GM21526 (cell line): ENCODE data around the gene DDX10.

Experiments
- ATAC-seq: cut with Tn5 transposase; IDR thresholded peaks from one replicate; pipeline ENCODE4 v1.9.1; 2021; ENCODE audit warnings: moderate library complexity; ENCODE audit not compliant: unreplicated experiment, low FRiP score

Gene DDX10

DNA sequence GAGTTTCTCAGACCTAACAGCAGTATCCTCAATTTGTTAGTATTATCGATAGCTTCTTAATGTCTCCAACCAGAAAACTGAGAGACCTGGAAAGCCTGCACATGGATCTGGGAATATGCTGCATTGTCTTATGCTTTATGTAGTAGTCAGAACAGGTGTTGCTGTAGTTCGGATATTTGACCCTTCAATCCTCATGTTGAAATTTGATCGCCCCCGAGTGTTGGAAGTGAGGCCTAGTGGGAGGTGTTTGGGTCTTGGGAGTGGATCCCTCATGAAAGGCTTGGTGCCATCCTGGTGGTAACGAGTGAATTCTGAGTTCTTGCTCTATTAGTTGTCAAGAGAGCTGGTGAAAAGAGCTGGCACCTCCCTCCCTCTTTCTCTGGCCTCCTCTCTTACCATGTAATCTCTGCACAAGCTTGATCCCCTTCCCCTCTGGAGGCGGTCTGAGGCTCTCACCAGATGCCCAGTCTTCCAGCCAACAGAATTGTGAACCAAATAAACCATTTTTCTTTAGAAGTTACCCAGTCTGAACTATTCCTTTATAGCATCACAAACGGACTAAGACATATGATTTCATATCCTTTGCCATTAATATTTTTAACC, 227.1 kb downstream of the DDX10 start:
- no peak for ATAC-seq

- no peak for ATAC-seq
These were observed 231.0 kb downstream of the DDX10 start for GRCh38 chr11:108895579-108896480.

DNA sequence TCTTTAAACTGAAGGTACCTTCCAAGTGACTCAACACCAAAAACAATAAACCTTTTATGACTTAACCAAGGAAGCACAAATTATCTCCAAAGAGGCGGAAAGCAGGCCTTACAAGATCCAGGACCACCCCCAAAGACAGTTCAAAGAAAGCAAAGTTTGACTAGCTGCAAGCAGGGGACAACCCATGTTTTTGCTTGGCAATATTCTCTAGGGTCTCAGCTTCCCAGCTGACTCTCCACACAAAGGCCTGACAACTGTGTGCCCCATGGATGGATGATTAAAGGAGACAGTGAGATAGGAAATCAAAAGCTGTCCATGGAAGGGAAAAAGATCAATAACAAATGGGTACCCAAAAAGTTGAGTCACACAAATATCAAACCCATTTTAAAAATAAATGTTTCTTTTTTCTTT, 232.2 kb downstream of the DDX10 start:
- ATAC-seq = no peak

- no peak for ATAC-seq
These were observed 233.0 kb downstream of the DDX10 start for GRCh38 chr11:108897916-108898315.

- ATAC-seq = no peak
These were observed 236.5 kb downstream of the DDX10 start for GRCh38 chr11:108901359-108901758.

GRCh38 chr11:108902027-108902469, 237.2 kb downstream of the DDX10 start:
- ATAC-seq = no peak

GRCh38 chr11:108904480-108904879, 239.6 kb downstream of the DDX10 start:
- ATAC-seq = no peak

GRCh38 chr11:108906329-108906728, 241.5 kb downstream of the DDX10 start:
- ATAC-seq = no peak

DNA sequence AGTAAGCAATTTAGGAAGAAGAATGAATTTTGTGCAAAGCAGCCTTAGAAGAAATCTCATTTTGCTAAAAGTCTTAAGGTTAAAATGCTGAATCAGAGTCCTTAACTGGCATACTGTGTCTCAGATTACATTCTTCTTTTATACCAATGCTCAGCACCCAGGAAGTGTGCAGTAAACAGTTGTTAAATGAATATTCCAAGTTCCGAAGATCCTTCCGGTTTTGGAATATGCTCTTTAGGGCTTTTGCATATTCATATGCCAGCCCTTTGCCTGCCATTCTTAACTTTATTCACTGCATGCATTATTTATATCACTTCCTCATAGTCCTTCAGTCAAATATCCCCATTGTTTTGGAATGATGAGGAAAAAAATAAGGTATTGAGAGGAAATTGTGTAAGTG, 242.0 kb downstream of the DDX10 start:
- no peak for ATAC-seq

- ATAC-seq = no peak
These were observed 244.2 kb downstream of the DDX10 start for GRCh38 chr11:108909041-108909440.

DNA sequence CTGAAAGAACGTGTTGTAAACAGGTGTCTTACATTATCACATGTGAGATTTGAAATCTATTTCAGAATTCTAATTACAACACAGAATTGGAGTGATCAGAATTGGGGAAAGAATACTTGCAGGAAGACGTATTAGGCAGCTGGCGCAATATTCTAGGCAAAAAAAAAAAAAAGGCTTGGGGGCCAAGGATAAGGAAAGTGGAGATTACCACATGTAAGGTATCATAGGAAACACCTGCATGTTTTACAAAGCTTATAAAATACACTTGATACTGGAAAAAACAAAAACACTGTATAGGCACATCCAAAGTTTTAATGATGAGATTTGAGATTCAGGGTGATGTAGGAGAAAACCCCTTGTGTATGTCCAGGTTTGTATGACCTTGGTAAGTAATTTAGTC, 245.1 kb downstream of the DDX10 start:
- ATAC-seq = no peak

GRCh38 chr11:108912581-108912980, 247.7 kb downstream of the DDX10 start:
- no peak for ATAC-seq

GRCh38 chr11:108913204-108913603, 248.3 kb downstream of the DDX10 start:
- no peak for ATAC-seq

GRCh38 chr11:108914211-108914610, 249.3 kb downstream of the DDX10 start:
- no peak for ATAC-seq

- no peak for ATAC-seq
These were observed 250.1 kb downstream of the DDX10 start for GRCh38 chr11:108914981-108915380.

- no peak for ATAC-seq
These were observed 250.8 kb downstream of the DDX10 start for GRCh38 chr11:108915666-108916065.

GRCh38 chr11:108916290-108916689, 251.4 kb downstream of the DDX10 start:
- ATAC-seq = no peak

DNA sequence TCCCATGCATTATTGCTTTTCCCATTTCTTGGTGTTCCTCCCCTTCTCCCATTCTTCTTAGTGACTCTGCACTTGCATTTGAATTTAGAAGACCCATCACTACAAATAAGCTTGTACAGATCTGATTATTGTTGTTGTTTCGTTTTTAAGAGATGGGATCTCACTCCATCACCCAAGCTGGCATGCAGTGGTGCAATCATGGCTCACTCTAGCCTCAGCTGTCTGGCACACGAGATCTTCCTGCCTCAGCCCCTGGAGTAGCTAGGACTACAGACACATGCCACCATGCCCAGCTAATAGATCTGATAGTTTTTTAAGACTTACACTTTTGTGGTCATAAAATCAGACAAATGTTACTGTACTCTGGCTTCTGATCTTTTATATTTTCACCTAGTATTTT, 252.1 kb downstream of the DDX10 start:
- ATAC-seq = no peak

DNA sequence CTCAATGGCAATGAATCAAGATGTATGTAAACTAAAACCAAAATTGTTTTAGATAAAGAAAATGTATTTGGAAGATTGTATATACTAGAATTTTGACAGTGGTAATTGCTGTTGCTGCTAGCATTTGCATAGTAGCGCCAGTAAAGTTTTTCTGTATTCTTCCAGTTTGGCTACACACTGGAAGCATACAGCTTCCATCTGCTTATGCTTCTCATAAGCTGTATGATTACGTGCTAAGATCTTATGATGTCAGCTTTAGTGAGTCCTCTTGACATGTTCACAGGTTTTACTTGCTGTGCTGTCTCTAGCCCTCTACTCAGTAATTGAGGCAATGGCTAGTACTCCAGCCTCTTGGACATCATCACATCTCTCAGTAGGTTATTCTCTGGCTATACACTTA, 256.3 kb downstream of the DDX10 start:
- ATAC-seq = no peak

GRCh38 chr11:108922241-108922640, 257.4 kb downstream of the DDX10 start:
- no peak for ATAC-seq

DNA sequence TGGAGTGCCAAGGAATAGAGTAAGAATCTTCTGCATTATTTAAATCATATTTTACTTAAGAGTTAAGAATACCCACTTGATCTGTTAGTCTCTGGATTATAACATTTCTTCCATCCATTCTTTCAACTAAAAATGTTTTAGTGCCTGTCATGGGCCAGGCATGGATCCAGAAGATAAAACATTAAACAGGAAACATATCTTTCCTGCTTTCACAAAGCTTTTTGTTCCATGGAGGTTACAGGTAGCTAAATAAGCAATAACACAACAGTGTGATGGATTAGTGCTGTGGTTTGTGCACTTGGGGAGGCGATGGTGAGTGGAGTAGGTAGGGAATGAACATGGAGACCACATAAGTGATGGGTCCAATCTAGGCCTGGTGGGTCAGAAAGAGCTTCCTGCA, 258.5 kb downstream of the DDX10 start:
- no peak for ATAC-seq
